ENCODE results near the gene RYR2. TPM values are rescaled to one million over a fixed set of nuclear protein-coding genes. Genes with fewer than 3 reads are reported as not detected.

Gene RYR2
- polyA plus RNA-seq, 2 of the 4 experiments (the other 2 are of a cell fraction) = 0.06 TPM; not detected in 1

DNA sequence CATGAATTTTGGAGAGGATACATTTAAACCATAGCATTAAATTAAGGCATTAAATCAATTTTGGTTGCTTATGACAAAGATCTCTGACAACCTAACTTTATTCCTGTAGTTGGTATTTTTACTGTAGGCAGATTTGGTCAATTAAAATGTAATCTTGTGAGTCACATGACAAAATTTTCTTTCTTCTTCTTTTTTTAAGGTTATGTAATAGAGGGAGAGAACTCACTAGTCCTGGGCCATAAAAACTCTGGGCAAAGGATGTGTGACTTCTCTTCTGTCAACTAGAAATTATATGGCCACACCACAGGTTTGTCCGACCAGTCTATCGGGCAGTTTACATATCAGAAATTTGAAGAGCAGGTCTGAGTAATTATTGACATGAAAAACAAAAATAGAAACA, 181.4 kb downstream of the RYR2 start:
- no peaks in the 10 kb centered on the region for H3K4me1 ChIP-seq
- no peak overlapping the region for H3K4me2 ChIP-seq
- WGBS (ENCODE audit: missing lambda C conversion rate) = 50% methylated on average over 2 of the region's 2 CpGs
- POLR2A ChIA-PET = no interaction called here
- CTCF ChIA-PET = no interaction called here
- FAIRE-seq (no peak), ATAC-seq (no peak), DNase-seq (ENCODE audit: low read depth in 1 of 2, low spot score in 1 of 2) (no peak)
- no peaks in the 10 kb centered on the region for H3K9me3 ChIP-seq
- TF ChIP-seq KDM5A (IDR thresholded peaks at IDR 0.05) (no peak), JUNB (IDR thresholded peaks at IDR 0.05) (no peak), CBX8 (IDR thresholded peaks at IDR 0.05) (no peak), ZSCAN20 (CRISPR knock-in tag; IDR thresholded peaks at IDR 0.05) (no peak), HOXB13 (CRISPR knock-in tag; IDR thresholded peaks at IDR 0.05; ENCODE audit: low read depth) (no peak), POLR2A (IDR thresholded peaks at IDR 0.05; ENCODE audit: low read length) (no peak), RFX5 (IDR thresholded peaks at IDR 0.05) (no peak), FOSL2 (IDR thresholded peaks at IDR 0.05) (no peak), FOSL2 (CRISPR knock-in tag; IDR thresholded peaks at IDR 0.05) (no peak)
- TF ChIP-seq, protein P1, sequence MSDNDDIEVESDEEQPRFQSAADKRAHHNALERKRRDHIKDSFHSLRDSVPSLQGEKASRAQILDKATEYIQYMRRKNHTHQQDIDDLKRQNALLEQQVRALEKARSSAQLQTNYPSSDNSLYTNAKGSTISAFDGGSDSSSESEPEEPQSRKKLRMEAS (IDR thresholded peaks at IDR 0.05) = no peak
- no peak overlapping the region for H3K27ac ChIP-seq
- no peak overlapping the region for H3K4me3 ChIP-seq

DNA sequence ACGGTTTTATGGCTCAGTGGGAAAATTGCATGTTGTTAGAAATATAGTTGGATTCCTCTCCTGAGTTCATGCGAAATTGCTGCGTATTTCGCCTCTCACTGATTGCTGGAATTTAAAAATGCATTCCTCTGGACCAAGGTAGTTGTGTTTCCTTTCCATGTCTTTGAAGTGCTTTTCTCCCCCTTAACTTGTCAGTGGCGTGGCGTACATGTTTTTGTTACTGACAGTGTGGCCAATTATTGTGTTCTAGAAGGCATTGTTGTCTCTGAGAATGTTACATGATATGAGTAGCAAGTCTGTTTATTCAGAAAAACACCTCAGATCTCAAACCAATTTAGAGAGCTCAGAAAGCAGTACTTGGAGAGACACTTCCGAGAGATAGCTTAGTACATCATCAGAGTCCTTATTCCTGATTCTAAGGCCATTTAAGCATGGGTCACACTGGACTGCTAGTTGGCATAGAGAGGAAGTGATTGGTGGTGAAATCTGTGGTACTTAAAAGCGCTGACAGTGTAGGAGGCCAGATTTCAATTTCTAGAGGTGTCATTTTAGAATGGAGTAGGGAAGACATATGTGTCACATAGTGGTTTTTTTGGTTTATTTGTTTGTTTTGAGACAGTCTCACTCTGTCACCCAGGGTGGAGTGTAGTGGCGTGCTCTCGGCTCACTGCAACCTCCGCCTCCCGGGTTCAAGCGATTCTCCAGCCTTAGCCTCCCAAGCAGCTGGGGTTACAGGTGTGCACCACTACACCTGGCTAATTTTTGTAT, 184.4 kb downstream of the RYR2 start:
- H3K4me3 ChIP-seq = no peak overlapping the region
- no peak for DNase-seq (ENCODE audit: low read depth in 1 of 2, low spot score in 1 of 2)
- H3K4me1 ChIP-seq = no peaks in the 10 kb centered on the region
- no peak for FAIRE-seq
- no peak for TF ChIP-seq FOXS1 (CRISPR knock-in tag; IDR thresholded peaks at IDR 0.05)
- no peak for TF ChIP-seq RCOR1 (IDR thresholded peaks at IDR 0.05; ENCODE audit: low read depth, low read length)
- TF ChIP-seq, protein P2, sequence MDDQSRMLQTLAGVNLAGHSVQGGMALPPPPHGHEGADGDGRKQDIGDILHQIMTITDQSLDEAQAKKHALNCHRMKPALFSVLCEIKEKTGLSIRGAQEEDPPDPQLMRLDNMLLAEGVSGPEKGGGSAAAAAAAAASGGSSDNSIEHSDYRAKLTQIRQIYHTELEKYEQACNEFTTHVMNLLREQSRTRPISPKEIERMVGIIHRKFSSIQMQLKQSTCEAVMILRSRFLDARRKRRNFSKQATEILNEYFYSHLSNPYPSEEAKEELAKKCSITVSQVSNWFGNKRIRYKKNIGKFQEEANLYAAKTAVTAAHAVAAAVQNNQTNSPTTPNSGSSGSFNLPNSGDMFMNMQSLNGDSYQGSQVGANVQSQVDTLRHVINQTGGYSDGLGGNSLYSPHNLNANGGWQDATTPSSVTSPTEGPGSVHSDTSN (IDR thresholded peaks at IDR 0.05) = no peak
- no peak for TF ChIP-seq ESRRA (IDR thresholded peaks at IDR 0.05; ENCODE audit: borderline replicate concordance, low read length)
- ATAC-seq = no peak
- no peaks in the 10 kb centered on the region for H3K9me3 ChIP-seq
- H3K4me2 ChIP-seq = no peak overlapping the region
- ChIA-PET POLR2A (no interaction called here), CTCF (no interaction called here)
- no peak overlapping the region for H3K27ac ChIP-seq
- 33% methylated on average over 13 of the region's 13 CpGs for WGBS (ENCODE audit: missing lambda C conversion rate)

DNA sequence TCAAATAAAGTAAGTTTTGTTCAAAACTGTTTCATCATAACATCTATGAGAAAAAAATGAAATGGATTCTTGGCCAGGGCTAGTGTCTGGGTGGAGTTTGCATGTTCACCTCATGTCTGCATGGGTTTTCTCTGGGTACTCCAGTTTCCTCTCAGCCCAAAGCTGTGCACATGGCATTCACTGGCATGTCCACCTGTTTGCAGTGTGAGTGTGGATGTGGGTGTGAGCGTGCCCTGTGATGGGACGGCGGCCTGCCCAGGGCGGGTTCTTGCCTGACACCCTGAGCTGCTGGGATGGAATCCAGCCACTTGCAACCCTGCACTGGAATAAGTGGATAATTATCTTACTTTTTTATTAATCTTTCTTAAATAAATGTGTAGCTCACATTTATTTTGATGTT, 185.5 kb downstream of the RYR2 start:
- whole genome bisulfite sequencing (ENCODE audit: missing lambda C conversion rate) = 30% methylated on average over 4 of the region's 4 CpGs

More for the DNA sequence above, 185.5 kb downstream of the RYR2 start:
- Histone ChIP-seq H3K4me1 (no peaks in the 10 kb centered on the region), H3K27ac (no peak overlapping the region), H3K9me3 (no peaks in the 10 kb centered on the region), H3K4me2 (no peak overlapping the region), H3K4me3 (no peak overlapping the region)
- DNase-seq (ENCODE audit: low read depth in 1 of 2, low spot score in 1 of 2) (no peak), FAIRE-seq (no peak), ATAC-seq (no peak)
- ChIA-PET POLR2A (no interaction called here), CTCF (no interaction called here)
- TF ChIP-seq NFE2L2 (conservative IDR thresholded peaks at IDR 0.05; ENCODE audit: low read length) (no peak), JUN (IDR thresholded peaks at IDR 0.05) (no peak), EP300 (IDR thresholded peaks at IDR 0.05) (no peak), FOXS1 (CRISPR knock-in tag; IDR thresholded peaks at IDR 0.05) (no peak), CEBPB (IDR thresholded peaks at IDR 0.05) (no peak), CBX8 (IDR thresholded peaks at IDR 0.05) (no peak)
- TF ChIP-seq, protein P3, sequence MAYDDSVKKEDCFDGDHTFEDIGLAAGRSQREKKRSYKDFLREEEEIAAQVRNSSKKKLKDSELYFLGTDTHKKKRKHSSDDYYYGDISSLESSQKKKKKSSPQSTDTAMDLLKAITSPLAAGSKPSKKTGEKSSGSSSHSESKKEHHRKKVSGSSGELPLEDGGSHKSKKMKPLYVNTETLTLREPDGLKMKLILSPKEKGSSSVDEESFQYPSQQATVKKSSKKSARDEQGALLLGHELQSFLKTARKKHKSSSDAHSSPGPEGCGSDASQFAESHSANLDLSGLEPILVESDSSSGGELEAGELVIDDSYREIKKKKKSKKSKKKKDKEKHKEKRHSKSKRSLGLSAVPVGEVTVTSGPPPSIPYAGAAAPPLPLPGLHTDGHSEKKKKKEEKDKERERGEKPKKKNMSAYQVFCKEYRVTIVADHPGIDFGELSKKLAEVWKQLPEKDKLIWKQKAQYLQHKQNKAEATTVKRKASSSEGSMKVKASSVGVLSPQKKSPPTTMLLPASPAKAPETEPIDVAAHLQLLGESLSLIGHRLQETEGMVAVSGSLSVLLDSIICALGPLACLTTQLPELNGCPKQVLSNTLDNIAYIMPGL (CRISPR knock-in tag; IDR thresholded peaks at IDR 0.05; ENCODE audit: borderline replicate concordance) = no peak
- TF ChIP-seq, protein P4, sequence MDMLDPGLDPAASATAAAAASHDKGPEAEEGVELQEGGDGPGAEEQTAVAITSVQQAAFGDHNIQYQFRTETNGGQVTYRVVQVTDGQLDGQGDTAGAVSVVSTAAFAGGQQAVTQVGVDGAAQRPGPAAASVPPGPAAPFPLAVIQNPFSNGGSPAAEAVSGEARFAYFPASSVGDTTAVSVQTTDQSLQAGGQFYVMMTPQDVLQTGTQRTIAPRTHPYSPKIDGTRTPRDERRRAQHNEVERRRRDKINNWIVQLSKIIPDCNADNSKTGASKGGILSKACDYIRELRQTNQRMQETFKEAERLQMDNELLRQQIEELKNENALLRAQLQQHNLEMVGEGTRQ (IDR thresholded peaks at IDR 0.05) = no peak

Measured in A549 (cell line).